Testis (tissue), 3 donors: ENCODE results near the gene GANC. TPM values are rescaled to one million over a fixed set of nuclear protein-coding genes. Genes with fewer than 3 reads are reported as not detected.

ENCODE experiments used
- DNase-seq: peaks from one replicate; pipeline ENCODE4 v3.0.0-alpha.2; 2019
- H3K27ac ChIP-seq, 2 donors: fragments of 200-600 bp; sonication (generic); one replicate each; pipeline ENCODE4 v1.5.1; 2019
- H3K27me3 ChIP-seq: fragments of 200-600 bp; sonication (generic); one replicate; pipeline ENCODE4 v1.5.1; 2019
- H3K36me3 ChIP-seq: fragments of 200-600 bp; sonication (generic); one replicate; pipeline ENCODE4 v1.5.1; 2017; ENCODE audit warnings: low read depth; ENCODE audit errors: missing control alignments
- H3K4me1 ChIP-seq: fragments of 200-600 bp; sonication (generic); one replicate; pipeline ENCODE4 v1.5.1; 2019
- H3K4me3 ChIP-seq, 2 donors: fragments of 200-600 bp; sonication (generic); one replicate each; pipeline ENCODE4 v1.5.1; 2017 to 2019
- H3K9me3 ChIP-seq: fragments of 200-600 bp; sonication (generic); one replicate; pipeline ENCODE4 v1.5.1; 2017
- POLR2A ChIP-seq: fragments of 450-650 bp; IDR thresholded peaks from one replicate; pipeline ENCODE4 v1.6.1; 2017; ENCODE audit warnings: antibody characterized with exemption, mild to moderate bottlenecking, moderate library complexity
- WGBS, 2 donors: methylation state at CpG; one replicate each; pipeline ENCODE4 v1.1.5; 2018; 5-methylcytosine and 5-hydroxymethylcytosine counted together
- intact Hi-C: fragments of 100-400 bp; cut with DNase I; formaldehyde crosslinking; loops from one replicate; pipeline ENCODE4 v1.15.1; 2023; ENCODE audit warnings: low total_unique reads
- polyA plus RNA-seq: library from polyadenylated mRNA; stranded (reverse); fragments of 350-450 nt; fragmentation: Illumina TruSeq; extraction: RNeasy Lipid Tissue Mini Kit (QIAGEN cat#74804); gene quantifications from one replicate; pipeline ENCODE4 v1.2.3, GENCODE V29; 2014; ENCODE audit warnings: low read depth, low replicate concordance; ENCODE audit not compliant: insufficient read depth
- total RNA-seq, 2 donors: library from RNA; depleted of rRNA; stranded (reverse); fragments of >200 nt; gene quantifications; one replicate each; pipeline ENCODE4 v1.2.3, GENCODE V29; 2016
- TF ChIP-seq, protein P1 (sequence below), 3 experiments: fragments of 450-650 bp in 2 of 3; fragments of 200-600 bp in 1 of 3; sonication (generic) in 1 of 3; IDR thresholded peaks; one replicate each; pipeline ENCODE4 v1.5.1; 2016 to 2019; ENCODE audit warnings: antibody characterized with exemption in 3 of 3, mild to moderate bottlenecking in 2 of 3, moderate library complexity in 1 of 3

The GANC gene
- total and polyA plus RNA-seq, 3 donors from 2014 or later = 37.6 to 63.4 (median 54.8) TPM

DNA sequence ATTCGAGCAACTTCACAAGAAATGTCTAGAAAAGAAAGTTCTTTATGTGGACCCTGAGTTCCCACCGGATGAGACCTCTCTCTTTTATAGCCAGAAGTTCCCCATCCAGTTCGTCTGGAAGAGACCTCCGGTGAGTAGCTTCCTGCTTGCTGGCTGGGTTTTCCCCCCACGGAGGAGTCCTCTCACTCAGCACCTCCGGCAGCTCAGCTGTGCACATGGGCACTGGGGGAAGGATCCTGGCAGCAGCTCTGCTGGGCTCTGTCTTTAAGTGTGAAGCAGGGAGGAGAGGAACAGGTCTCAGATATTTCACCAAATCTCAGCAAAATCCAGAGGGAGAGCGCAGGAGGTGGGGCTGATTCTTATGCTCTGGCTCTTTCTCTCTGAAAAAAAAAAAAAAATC lies 87.0 kb downstream of the GANC start:
- TF ChIP-seq POLR2A = no peak
- TF ChIP-seq, protein P1, sequence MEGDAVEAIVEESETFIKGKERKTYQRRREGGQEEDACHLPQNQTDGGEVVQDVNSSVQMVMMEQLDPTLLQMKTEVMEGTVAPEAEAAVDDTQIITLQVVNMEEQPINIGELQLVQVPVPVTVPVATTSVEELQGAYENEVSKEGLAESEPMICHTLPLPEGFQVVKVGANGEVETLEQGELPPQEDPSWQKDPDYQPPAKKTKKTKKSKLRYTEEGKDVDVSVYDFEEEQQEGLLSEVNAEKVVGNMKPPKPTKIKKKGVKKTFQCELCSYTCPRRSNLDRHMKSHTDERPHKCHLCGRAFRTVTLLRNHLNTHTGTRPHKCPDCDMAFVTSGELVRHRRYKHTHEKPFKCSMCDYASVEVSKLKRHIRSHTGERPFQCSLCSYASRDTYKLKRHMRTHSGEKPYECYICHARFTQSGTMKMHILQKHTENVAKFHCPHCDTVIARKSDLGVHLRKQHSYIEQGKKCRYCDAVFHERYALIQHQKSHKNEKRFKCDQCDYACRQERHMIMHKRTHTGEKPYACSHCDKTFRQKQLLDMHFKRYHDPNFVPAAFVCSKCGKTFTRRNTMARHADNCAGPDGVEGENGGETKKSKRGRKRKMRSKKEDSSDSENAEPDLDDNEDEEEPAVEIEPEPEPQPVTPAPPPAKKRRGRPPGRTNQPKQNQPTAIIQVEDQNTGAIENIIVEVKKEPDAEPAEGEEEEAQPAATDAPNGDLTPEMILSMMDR (IDR thresholded peaks at IDR 0.05) = no peak
- Histone ChIP-seq H3K9me3 (no peaks in the 10 kb centered on the region), H3K27me3 (no peaks in the 10 kb centered on the region), H3K4me3 (no peak overlapping the region), H3K4me1 (no peaks in the 10 kb centered on the region), H3K27ac (no peak overlapping the region), H3K36me3 (no peaks in the 10 kb centered on the region)
- intact Hi-C loops = no loop called here
- WGBS, 2 donors = 74 to 80% methylated on average over 7 of the region's 7 CpGs
- DNase-seq = no peak

DNA sequence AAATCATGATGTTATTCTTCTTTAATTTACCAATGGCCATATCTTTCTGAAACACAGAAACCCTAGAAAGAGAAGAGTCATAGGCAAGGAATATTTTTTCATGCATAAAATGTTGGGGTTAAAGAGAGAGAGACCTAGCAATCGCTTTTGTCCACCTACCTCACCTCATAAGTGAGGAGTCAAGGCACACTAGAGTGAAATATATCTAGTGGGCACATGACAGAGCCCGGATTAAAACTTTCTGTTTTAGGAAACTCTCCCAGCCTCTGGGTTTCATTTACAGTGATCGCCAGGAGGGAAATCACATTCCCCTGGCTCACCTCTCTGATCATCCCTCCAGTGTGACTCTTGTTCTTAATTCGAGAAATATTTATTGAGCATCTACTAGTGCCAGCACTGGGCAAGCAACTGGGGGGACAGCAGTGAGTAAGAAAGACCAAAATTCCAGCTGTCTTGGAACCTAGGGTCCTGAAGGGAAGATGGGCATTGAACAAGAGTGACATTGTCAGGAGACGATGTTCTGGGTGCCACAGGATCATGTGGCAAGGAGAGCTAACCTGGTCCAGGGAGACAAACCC lies 87.6 kb downstream of the GANC start:
- Histone ChIP-seq H3K4me1 (no peaks in the 10 kb centered on the region), H3K9me3 (no peaks in the 10 kb centered on the region), H3K36me3 (no peaks in the 10 kb centered on the region), H3K4me3 (no peak overlapping the region), H3K27ac (no peak overlapping the region), H3K27me3 (no peaks in the 10 kb centered on the region)
- WGBS, 2 donors = 95% methylated on average over 5 of the region's 5 CpGs
- intact Hi-C loops = no loop called here
- no peak for DNase-seq
- no peak for TF ChIP-seq POLR2A
- TF ChIP-seq, protein P1 (IDR thresholded peaks at IDR 0.05) = no peak

DNA sequence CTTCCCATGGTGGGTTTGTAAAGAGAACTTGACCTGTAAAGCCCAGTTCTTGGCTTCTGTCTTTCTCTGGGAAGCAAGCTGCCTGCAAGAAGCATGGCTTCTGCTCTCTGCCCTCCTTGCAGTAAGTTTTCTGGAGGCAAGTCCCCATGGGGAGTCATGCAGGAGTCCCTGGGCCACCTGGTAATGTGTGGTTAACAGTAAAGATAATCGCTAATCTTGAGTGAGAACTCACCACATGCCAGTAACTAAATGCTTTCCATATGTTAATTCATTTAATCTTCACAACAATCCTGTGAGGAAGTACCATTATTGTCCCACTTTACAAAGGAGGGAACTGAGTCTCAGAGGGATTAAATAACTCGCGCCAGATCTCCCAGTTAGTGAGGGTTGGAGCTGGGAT lies 90.5 kb downstream of the GANC start:
- intact Hi-C loops = no loop called here
- no peak overlapping the region for H3K27ac ChIP-seq
- no peaks in the 10 kb centered on the region for H3K4me1 ChIP-seq
- H3K4me3 ChIP-seq = no peak overlapping the region
- TF ChIP-seq POLR2A = no peak
- TF ChIP-seq, protein P1 (IDR thresholded peaks at IDR 0.05) = no peak
- no peak for DNase-seq
- H3K9me3 ChIP-seq = no peaks in the 10 kb centered on the region
- WGBS, 2 donors = 88 to 96% methylated on average over 3 of the region's 3 CpGs
- H3K36me3 ChIP-seq = no peaks in the 10 kb centered on the region
- no peaks in the 10 kb centered on the region for H3K27me3 ChIP-seq

DNA sequence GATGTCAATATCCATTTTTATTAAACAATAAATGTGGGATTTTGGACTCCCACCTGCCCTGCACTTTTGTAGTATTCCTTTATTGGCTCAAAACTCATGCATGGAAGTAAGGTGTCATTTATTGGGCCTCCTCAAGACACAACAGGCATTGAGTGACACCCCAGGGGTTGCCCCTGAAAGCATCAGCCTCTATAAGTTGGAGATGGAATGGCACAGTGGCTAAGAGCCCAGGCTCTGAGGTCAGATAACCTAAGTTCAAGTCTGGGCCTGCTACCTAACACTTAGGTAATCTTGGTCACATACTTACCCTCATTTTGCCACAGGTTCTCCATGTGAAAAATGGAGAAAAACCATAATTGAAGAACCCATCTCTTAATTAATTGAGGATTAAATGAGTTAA lies 90.9 kb downstream of the GANC start:
- Histone ChIP-seq H3K9me3 (no peaks in the 10 kb centered on the region), H3K27ac (no peak overlapping the region), H3K4me3 (no peak overlapping the region), H3K4me1 (no peaks in the 10 kb centered on the region), H3K27me3 (no peaks in the 10 kb centered on the region), H3K36me3 (no peaks in the 10 kb centered on the region)
- intact Hi-C loops = no loop called here
- no peak for TF ChIP-seq POLR2A
- TF ChIP-seq, protein P1 (IDR thresholded peaks at IDR 0.05) = no peak
- DNase-seq = no peak

DNA sequence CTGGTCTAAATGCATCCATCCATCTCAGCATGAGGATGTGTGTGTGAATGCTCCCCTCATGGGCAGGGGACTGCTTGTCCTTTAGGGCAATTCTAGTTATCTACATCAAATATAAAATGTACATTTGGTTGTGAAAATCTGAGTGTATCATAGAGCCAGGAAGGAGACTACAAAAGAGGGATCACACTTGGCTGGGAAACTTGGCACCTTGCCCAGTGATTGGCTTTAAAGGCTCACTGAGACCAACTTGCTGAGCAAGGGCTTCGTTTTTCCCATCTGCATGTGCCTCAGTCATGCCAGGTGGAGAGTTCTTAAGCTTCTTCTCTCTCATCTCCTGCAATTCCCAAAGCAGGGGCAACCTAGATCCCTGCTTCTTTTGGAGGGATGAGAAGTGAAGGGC lies 91.5 kb downstream of the GANC start:
- no peak overlapping the region for H3K27ac ChIP-seq
- no peaks in the 10 kb centered on the region for H3K36me3 ChIP-seq
- 42 to 71% methylated on average over 1 of the region's 1 CpG for WGBS, 2 donors
- H3K4me3 ChIP-seq = no peak overlapping the region
- intact Hi-C loops = no loop called here
- H3K27me3 ChIP-seq = no peaks in the 10 kb centered on the region
- peak; percentile 49 for DNase-seq
- no peaks in the 10 kb centered on the region for H3K9me3 ChIP-seq
- TF ChIP-seq POLR2A = no peak
- TF ChIP-seq, protein P1 (IDR thresholded peaks at IDR 0.05) = no peak
- H3K4me1 ChIP-seq = no peaks in the 10 kb centered on the region
